Measurements from ENCODE around the gene COL13A1. TPM values are rescaled to one million over a fixed set of nuclear protein-coding genes. Genes with fewer than 3 reads are reported as not detected.

The COL13A1 gene
- total RNA-seq, 4 donors from 2014 or later, result 1.2 to 6.8 (median 3.9) TPM

- H3K36me3 ChIP-seq, result no peaks in the 10 kb centered on the region
- ATAC-seq, result no peak
- no peaks in the 10 kb centered on the region for H3K4me1 ChIP-seq
- WGBS, 2 donors (ENCODE audit: low coverage in 1 of 2), result 69 to 97% methylated on average over 4 of the region's 4 CpGs
- no peak overlapping the region for H3K27ac ChIP-seq
- TF ChIP-seq POLR2AphosphoS5 (IDR thresholded peaks at IDR 0.05) (no peak), CTCF (IDR thresholded peaks at IDR 0.05) (no peak), EP300 (IDR thresholded peaks at IDR 0.05) (no peak), POLR2A (IDR thresholded peaks at IDR 0.05) (no peak)
- H3K9me3 ChIP-seq, result no peaks in the 10 kb centered on the region
- H3K27me3 ChIP-seq, result no peaks in the 10 kb centered on the region
- no peak overlapping the region for H3K4me3 ChIP-seq
These were observed 71.5 kb downstream of the COL13A1 start for GRCh38 chr10:69873135-69873639.

GRCh38 chr10:69874449-69874848 is 72.7 kb downstream of the COL13A1 start:
- no peaks in the 10 kb centered on the region for H3K27me3 ChIP-seq
- H3K36me3 ChIP-seq, result no peaks in the 10 kb centered on the region
- peaks cover 0 to under 1% (median 0%) of the 10 kb centered on the region in 3 donors for H3K4me1 ChIP-seq
- no peaks in the 10 kb centered on the region for H3K9me3 ChIP-seq
- H3K4me3 ChIP-seq, result no peak overlapping the region
- no peak for ATAC-seq
- 0 to 72% methylated on average over 1 to 5 of the region's 6 CpGs for WGBS, 2 donors (ENCODE audit: low coverage in 1 of 2)
- no peak overlapping the region for H3K27ac ChIP-seq
- no peak for TF ChIP-seq CTCF (IDR thresholded peaks at IDR 0.05)
- TF ChIP-seq POLR2A (IDR thresholded peaks at IDR 0.05), result no peak
- no peak for TF ChIP-seq EP300 (IDR thresholded peaks at IDR 0.05)
- TF ChIP-seq POLR2AphosphoS5 (IDR thresholded peaks at IDR 0.05), result no peak

- Histone ChIP-seq H3K27ac (no peak overlapping the region), H3K9me3 (no peaks in the 10 kb centered on the region), H3K27me3 (peaks cover 11% of the 10 kb centered on the region), H3K36me3 (no peaks in the 10 kb centered on the region), H3K4me1 (peaks cover 0 to 14% (median 0%) of the 10 kb centered on the region in 3 donors), H3K4me3 (no peak overlapping the region)
- TF ChIP-seq POLR2AphosphoS5 (IDR thresholded peaks at IDR 0.05) (no peak), POLR2A (IDR thresholded peaks at IDR 0.05) (no peak), CTCF (IDR thresholded peaks at IDR 0.05) (no peak), EP300 (IDR thresholded peaks at IDR 0.05) (no peak)
- no peak for ATAC-seq
- 89 to 100% methylated on average over 1 to 3 of the region's 4 CpGs for WGBS, 2 donors (ENCODE audit: low coverage in 1 of 2)
These were observed 74.2 kb downstream of the COL13A1 start for GRCh38 chr10:69875856-69876255.

- peaks cover 16% of the 10 kb centered on the region for H3K27me3 ChIP-seq
- peaks cover 0 to 14% (median 0%) of the 10 kb centered on the region in 3 donors for H3K4me1 ChIP-seq
- H3K27ac ChIP-seq, result no peak overlapping the region
- no peak overlapping the region for H3K4me3 ChIP-seq
- 100% methylated on average over 4 of the region's 8 CpGs; no CpG with 5 or more reads in 1 of the 2 donors for WGBS, 2 donors (ENCODE audit: low coverage in 1 of 2)
- TF ChIP-seq EP300 (IDR thresholded peaks at IDR 0.05), result no peak
- no peak for TF ChIP-seq CTCF (IDR thresholded peaks at IDR 0.05)
- no peak for TF ChIP-seq POLR2AphosphoS5 (IDR thresholded peaks at IDR 0.05)
- no peak for ATAC-seq
- H3K9me3 ChIP-seq, result no peaks in the 10 kb centered on the region
- no peaks in the 10 kb centered on the region for H3K36me3 ChIP-seq
These were observed 74.6 kb downstream of the COL13A1 start for GRCh38 chr10:69876286-69876685.

- peaks cover 0 to 14% (median 0%) of the 10 kb centered on the region in 3 donors for H3K4me1 ChIP-seq
- no peaks in the 10 kb centered on the region for H3K9me3 ChIP-seq
- WGBS, 2 donors (ENCODE audit: low coverage in 1 of 2), result 80 to 92% methylated on average over 1 to 2 of the region's 3 CpGs
- peaks cover 18% of the 10 kb centered on the region for H3K27me3 ChIP-seq
- no peak for ATAC-seq
- H3K36me3 ChIP-seq, result no peaks in the 10 kb centered on the region
- TF ChIP-seq EP300 (IDR thresholded peaks at IDR 0.05), result no peak
- TF ChIP-seq POLR2A (IDR thresholded peaks at IDR 0.05), result no peak
- no peak for TF ChIP-seq POLR2AphosphoS5 (IDR thresholded peaks at IDR 0.05)
- TF ChIP-seq CTCF (IDR thresholded peaks at IDR 0.05), result no peak
- no peak overlapping the region for H3K4me3 ChIP-seq
- H3K27ac ChIP-seq, result no peak overlapping the region
These were observed 75.2 kb downstream of the COL13A1 start for GRCh38 chr10:69876931-69877330.
